ENCODE data around the gene CSTF3.
"Not testable (repeated sequence)": the region's sequence is repeated elsewhere in the genome, so short reads cannot be mapped to it uniquely, and the experiment has no call there.

The CSTF3 gene

GRCh38 chr11:33161120-33162005 lies at the start of gene CSTF3:
Gene CSTF3 (minus strand): TSS chr11:33161480. CDS start chr11:33161325, 155 bp downstream.
- DNase-seq (ENCODE audit: low read depth in 2 of 2), result peak; percentile 96 to 97

- no peak for DNase-seq (ENCODE audit: low read depth in 2 of 2)
These were observed 46.9 kb upstream of the CSTF3 start for GRCh38 chr11:33208150-33208549.

GRCh38 chr11:33207408-33207985 lies 46.2 kb upstream of the CSTF3 start:
- no peak for DNase-seq (ENCODE audit: low read depth in 2 of 2)

GRCh38 chr11:33197915-33198727 lies 36.8 kb upstream of the CSTF3 start:
- no peak for DNase-seq (ENCODE audit: low read depth in 2 of 2)

GRCh38 chr11:33195462-33196173 lies 34.3 kb upstream of the CSTF3 start:
- no peak for DNase-seq (ENCODE audit: low read depth in 2 of 2)

- DNase-seq (ENCODE audit: low read depth in 2 of 2), result no peak
These were observed 33.2 kb upstream of the CSTF3 start for GRCh38 chr11:33194455-33194854.

GRCh38 chr11:33191467-33191866 lies 30.2 kb upstream of the CSTF3 start:
- no peak for DNase-seq (ENCODE audit: low read depth in 2 of 2)

GRCh38 chr11:33187998-33188722 lies 26.9 kb upstream of the CSTF3 start:
- no peak for DNase-seq (ENCODE audit: low read depth in 2 of 2)

GRCh38 chr11:33185756-33186155 lies 24.5 kb upstream of the CSTF3 start:
- DNase-seq (ENCODE audit: low read depth in 2 of 2), result no peak

- DNase-seq (ENCODE audit: low read depth in 2 of 2), result no peak
These were observed 21.1 kb upstream of the CSTF3 start for GRCh38 chr11:33182246-33182878.

- DNase-seq (ENCODE audit: low read depth in 2 of 2), result no peak
These were observed 18.1 kb upstream of the CSTF3 start for GRCh38 chr11:33179348-33179803.

- no peak for DNase-seq (ENCODE audit: low read depth in 2 of 2)
These were observed 17.3 kb upstream of the CSTF3 start for GRCh38 chr11:33178443-33179180.

- no peak for DNase-seq (ENCODE audit: low read depth in 2 of 2)
These were observed 16.5 kb upstream of the CSTF3 start for GRCh38 chr11:33177676-33178336.

- not testable (repeated sequence) for DNase-seq (ENCODE audit: low read depth in 2 of 2)
These were observed 15.5 kb upstream of the CSTF3 start for GRCh38 chr11:33176760-33177159.

GRCh38 chr11:33172996-33173395 lies 11.7 kb upstream of the CSTF3 start:
- DNase-seq (ENCODE audit: low read depth in 2 of 2), result no peak

- DNase-seq (ENCODE audit: low read depth in 2 of 2), result no peak
These were observed 11.1 kb upstream of the CSTF3 start for GRCh38 chr11:33172345-33172744.

GRCh38 chr11:33171251-33171650 lies 10.0 kb upstream of the CSTF3 start:
- no peak for DNase-seq (ENCODE audit: low read depth in 2 of 2)

GRCh38 chr11:33168709-33169200 lies 7.5 kb upstream of the CSTF3 start:
- DNase-seq (ENCODE audit: low read depth in 2 of 2), result no peak

- DNase-seq (ENCODE audit: low read depth in 2 of 2), result no peak
These were observed 1.6 kb upstream of the CSTF3 start for GRCh38 chr11:33162831-33163230.

Measured in stimulated activated CD4-positive, alpha-beta T cell treated with anti-CD3 and anti-CD28 coated beads, Interleukin-15, amount 100 ng/mL, for 48 hours (primary cell).